ENCODE measurements around the gene AGMO. TPM values are rescaled to one million over a fixed set of nuclear protein-coding genes. Genes with fewer than 3 reads are reported as not detected.

Gene AGMO
- total and polyA plus RNA-seq, 4 donors: 21.6 to 46.6 (median 31.6) TPM

DNA sequence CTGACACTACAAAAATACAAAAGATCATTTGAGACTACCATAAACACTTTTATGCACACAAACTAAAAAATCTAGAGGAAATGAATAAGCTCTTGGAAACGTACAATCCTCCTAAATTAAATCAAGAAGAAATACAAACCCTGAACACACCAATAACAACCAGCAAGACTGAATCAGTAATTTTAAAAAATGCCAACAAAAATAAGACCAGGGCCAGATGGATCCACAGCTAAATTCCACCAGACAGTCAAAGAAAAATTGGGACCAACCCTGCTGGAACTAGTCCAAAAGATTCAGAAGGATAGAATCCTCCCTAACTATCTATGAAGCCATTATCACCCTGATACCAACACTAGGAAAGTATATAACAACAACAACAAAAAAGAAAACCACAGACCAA lies 277.4 kb downstream of the AGMO start:
- Histone ChIP-seq H3K4me1 (ENCODE audit: control insufficient read depth in 4 of 4, insufficient read depth in 4 of 4, low read length in 3 of 4) (no peaks in the 10 kb centered on the region), H3K27me3 (ENCODE audit: control insufficient read depth in 4 of 4, insufficient read depth in 4 of 4, low read length in 3 of 4) (no peaks in the 10 kb centered on the region), H3K9ac (ENCODE audit: low read depth in 1 of 2, low read length in 2 of 2) (no peak overlapping the region), H3K9me3 (ENCODE audit: control insufficient read depth in 4 of 4, low read length in 3 of 4) (no peaks in the 10 kb centered on the region), H3K36me3 (ENCODE audit: control insufficient read depth in 4 of 4, insufficient read depth in 3 of 4, low read depth in 1 of 4, low read length in 3 of 4) (peaks cover 0 to 5% (median 0%) of the 10 kb centered on the region in 4 donors), H3K4me3 (ENCODE audit: low read depth in 1 of 3, low read length in 3 of 3) (no peak overlapping the region), H3K27ac (ENCODE audit: low read depth in 1 of 2, low read length in 2 of 2) (no peak overlapping the region)
- no peak for DNase-seq (ENCODE audit: low spot score)
- 83% methylated on average over 1 of the region's 1 CpG for WGBS
- TF ChIP-seq, protein P1, sequence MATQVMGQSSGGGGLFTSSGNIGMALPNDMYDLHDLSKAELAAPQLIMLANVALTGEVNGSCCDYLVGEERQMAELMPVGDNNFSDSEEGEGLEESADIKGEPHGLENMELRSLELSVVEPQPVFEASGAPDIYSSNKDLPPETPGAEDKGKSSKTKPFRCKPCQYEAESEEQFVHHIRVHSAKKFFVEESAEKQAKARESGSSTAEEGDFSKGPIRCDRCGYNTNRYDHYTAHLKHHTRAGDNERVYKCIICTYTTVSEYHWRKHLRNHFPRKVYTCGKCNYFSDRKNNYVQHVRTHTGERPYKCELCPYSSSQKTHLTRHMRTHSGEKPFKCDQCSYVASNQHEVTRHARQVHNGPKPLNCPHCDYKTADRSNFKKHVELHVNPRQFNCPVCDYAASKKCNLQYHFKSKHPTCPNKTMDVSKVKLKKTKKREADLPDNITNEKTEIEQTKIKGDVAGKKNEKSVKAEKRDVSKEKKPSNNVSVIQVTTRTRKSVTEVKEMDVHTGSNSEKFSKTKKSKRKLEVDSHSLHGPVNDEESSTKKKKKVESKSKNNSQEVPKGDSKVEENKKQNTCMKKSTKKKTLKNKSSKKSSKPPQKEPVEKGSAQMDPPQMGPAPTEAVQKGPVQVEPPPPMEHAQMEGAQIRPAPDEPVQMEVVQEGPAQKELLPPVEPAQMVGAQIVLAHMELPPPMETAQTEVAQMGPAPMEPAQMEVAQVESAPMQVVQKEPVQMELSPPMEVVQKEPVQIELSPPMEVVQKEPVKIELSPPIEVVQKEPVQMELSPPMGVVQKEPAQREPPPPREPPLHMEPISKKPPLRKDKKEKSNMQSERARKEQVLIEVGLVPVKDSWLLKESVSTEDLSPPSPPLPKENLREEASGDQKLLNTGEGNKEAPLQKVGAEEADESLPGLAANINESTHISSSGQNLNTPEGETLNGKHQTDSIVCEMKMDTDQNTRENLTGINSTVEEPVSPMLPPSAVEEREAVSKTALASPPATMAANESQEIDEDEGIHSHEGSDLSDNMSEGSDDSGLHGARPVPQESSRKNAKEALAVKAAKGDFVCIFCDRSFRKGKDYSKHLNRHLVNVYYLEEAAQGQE (IDR thresholded peaks at IDR 0.05): no peak
- TF ChIP-seq TAF1 (conservative IDR thresholded peaks at IDR 0.05) (no peak), YY1 (IDR thresholded peaks at IDR 0.05) (no peak), FOXA1 (IDR thresholded peaks at IDR 0.05) (no peak), GABPA (IDR thresholded peaks at IDR 0.05 in 1 of 2, conservative IDR thresholded peaks at IDR 0.05 in 1 of 2) (no peak), RAD21 (IDR thresholded peaks at IDR 0.05) (no peak)

DNA sequence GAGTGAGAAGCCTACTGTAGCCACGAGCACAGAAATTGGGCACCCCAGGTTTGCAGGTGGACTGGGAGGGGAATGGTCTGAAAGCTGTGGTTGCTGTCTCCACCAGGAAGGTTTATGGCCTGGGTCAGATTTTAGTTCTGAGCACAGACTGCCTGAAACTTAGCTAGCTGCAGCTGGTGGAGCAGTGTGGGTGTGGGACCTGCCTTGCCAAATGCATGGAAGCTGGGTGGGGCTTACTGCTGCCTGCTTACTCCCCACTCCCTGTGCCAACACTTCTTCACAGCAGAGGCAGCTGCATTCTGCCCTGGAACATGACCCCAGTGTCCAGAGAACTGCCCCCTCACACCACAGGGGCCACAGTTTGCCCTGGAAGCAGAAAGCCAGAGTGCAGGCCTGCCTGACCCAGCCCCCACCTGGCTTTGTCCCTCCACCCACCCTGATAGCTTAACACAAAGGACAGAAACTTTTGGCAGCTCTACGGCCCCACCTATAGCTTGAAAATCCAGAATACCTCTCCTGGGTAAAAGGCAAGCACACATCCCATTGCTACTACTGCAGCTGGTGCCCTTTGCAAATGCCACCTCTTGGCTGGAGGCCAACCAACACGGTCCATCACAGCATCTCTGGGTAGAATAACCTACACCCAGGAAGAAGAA lies 281.6 kb downstream of the AGMO start:
- Histone ChIP-seq H3K36me3 (ENCODE audit: control insufficient read depth in 4 of 4, insufficient read depth in 3 of 4, low read depth in 1 of 4, low read length in 3 of 4) (peaks cover 0 to 5% (median 4%) of the 10 kb centered on the region in 4 donors), H3K9me3 (ENCODE audit: control insufficient read depth in 4 of 4, low read length in 3 of 4) (peaks cover 0 to 2% (median 0%) of the 10 kb centered on the region in 4 donors), H3K27ac (ENCODE audit: low read depth in 1 of 2, low read length in 2 of 2) (no peak overlapping the region), H3K9ac (ENCODE audit: low read depth in 1 of 2, low read length in 2 of 2) (no peak overlapping the region), H3K27me3 (ENCODE audit: control insufficient read depth in 4 of 4, insufficient read depth in 4 of 4, low read length in 3 of 4) (no peaks in the 10 kb centered on the region), H3K4me3 (ENCODE audit: low read depth in 1 of 3, low read length in 3 of 3) (no peak overlapping the region), H3K4me1 (ENCODE audit: control insufficient read depth in 4 of 4, insufficient read depth in 4 of 4, low read length in 3 of 4) (no peaks in the 10 kb centered on the region)
- no peak for TF ChIP-seq RAD21 (IDR thresholded peaks at IDR 0.05)
- peak in 1 of 2 donors; percentile 5 for TF ChIP-seq HNF4A (conservative IDR thresholded peaks at IDR 0.05)
- TF ChIP-seq HNF4G (IDR thresholded peaks at IDR 0.05): no peak
- 80% methylated on average over 3 of the region's 3 CpGs for WGBS
- DNase-seq (ENCODE audit: low spot score): no peak

DNA sequence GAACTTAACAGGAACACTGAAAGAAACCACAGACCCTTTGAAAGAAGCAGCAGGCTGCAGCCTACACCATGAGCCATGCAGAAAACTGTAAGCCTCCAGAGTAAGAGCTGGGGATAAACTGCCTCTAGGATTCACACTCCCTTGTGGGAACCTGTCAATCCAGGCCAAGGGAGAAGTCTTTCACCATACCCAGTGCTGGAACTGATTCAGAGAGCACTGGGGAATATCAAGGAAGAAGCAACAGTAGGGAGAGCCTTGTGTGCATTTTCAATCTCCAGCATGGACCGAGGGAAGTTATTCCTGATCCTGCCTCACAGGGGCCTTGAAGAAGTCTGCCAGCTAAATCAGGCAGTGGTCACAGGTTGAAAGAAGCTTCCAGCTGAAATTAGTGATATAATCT lies 282.2 kb downstream of the AGMO start:
- Histone ChIP-seq H3K36me3 (ENCODE audit: control insufficient read depth in 4 of 4, insufficient read depth in 3 of 4, low read depth in 1 of 4, low read length in 3 of 4) (peaks cover 0 to 5% (median 4%) of the 10 kb centered on the region in 4 donors), H3K4me1 (ENCODE audit: control insufficient read depth in 4 of 4, insufficient read depth in 4 of 4, low read length in 3 of 4) (no peaks in the 10 kb centered on the region), H3K9ac (ENCODE audit: low read depth in 1 of 2, low read length in 2 of 2) (no peak overlapping the region), H3K9me3 (ENCODE audit: control insufficient read depth in 4 of 4, low read length in 3 of 4) (peaks cover 0 to 2% (median 0%) of the 10 kb centered on the region in 4 donors), H3K27me3 (ENCODE audit: control insufficient read depth in 4 of 4, insufficient read depth in 4 of 4, low read length in 3 of 4) (no peaks in the 10 kb centered on the region), H3K27ac (ENCODE audit: low read depth in 1 of 2, low read length in 2 of 2) (no peak overlapping the region), H3K4me3 (ENCODE audit: low read depth in 1 of 3, low read length in 3 of 3) (no peak overlapping the region)
- no peak for DNase-seq (ENCODE audit: low spot score)
- TF ChIP-seq TAF1 (conservative IDR thresholded peaks at IDR 0.05) (no peak), HNF4G (IDR thresholded peaks at IDR 0.05) (no peak), JUND (IDR thresholded peaks at IDR 0.05) (no peak), SP1 (IDR thresholded peaks at IDR 0.05) (no peak), RXRA (IDR thresholded peaks at IDR 0.05) (no peak), FOXA2 (IDR thresholded peaks at IDR 0.05) (no peak)
- TF ChIP-seq, protein P2, sequence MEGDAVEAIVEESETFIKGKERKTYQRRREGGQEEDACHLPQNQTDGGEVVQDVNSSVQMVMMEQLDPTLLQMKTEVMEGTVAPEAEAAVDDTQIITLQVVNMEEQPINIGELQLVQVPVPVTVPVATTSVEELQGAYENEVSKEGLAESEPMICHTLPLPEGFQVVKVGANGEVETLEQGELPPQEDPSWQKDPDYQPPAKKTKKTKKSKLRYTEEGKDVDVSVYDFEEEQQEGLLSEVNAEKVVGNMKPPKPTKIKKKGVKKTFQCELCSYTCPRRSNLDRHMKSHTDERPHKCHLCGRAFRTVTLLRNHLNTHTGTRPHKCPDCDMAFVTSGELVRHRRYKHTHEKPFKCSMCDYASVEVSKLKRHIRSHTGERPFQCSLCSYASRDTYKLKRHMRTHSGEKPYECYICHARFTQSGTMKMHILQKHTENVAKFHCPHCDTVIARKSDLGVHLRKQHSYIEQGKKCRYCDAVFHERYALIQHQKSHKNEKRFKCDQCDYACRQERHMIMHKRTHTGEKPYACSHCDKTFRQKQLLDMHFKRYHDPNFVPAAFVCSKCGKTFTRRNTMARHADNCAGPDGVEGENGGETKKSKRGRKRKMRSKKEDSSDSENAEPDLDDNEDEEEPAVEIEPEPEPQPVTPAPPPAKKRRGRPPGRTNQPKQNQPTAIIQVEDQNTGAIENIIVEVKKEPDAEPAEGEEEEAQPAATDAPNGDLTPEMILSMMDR (IDR thresholded peaks at IDR 0.05; ENCODE audit: low read depth, low read length, missing input control): no peak
- 84% methylated on average over 1 of the region's 1 CpG for WGBS

Data from liver (tissue), 9 donors.